ENCODE measurements around the gene NSD2.

DNA sequence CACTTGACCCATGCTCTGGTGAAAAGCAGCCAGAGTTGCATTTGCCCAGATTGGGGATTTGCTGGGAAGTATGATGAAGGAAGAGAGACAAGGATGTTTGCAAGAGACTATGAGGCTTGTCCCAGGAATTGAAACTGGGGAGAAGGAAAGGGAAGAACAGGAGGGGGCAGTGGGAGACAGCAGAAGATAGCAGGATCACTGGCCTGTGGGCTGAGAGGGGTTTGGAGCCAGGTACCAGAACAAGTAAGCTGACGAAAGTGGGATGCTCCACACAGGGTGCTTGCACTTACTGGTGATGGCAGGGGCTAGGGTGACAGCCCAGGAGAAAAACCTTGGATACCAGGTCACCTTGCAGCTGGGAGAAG lies 11.8 kb upstream of the NSD2 start:
- TF ChIP-seq EZH2 (IDR thresholded peaks at IDR 0.05; ENCODE audit: low read length, missing control alignments) (no peak), CTCF (conservative IDR thresholded peaks at IDR 0.05 in 1 of 2, IDR thresholded peaks at IDR 0.05 in 1 of 2; ENCODE audit: low read depth in 1 of 2, low read length in 2 of 2) (no peak)

Measured in fibroblast of lung (primary cell).